GM21515 (cell line): Measurements from ENCODE around the gene ADIRF.
"Not testable (repeated sequence)": the region's sequence is repeated elsewhere in the genome, so short reads cannot be mapped to it uniquely, and the experiment has no call there.

ENCODE experiments used
- ATAC-seq: cut with Tn5 transposase; IDR thresholded peaks from one replicate; pipeline ENCODE4 v1.9.1; 2021; ENCODE audit not compliant: unreplicated experiment

The ADIRF gene

DNA sequence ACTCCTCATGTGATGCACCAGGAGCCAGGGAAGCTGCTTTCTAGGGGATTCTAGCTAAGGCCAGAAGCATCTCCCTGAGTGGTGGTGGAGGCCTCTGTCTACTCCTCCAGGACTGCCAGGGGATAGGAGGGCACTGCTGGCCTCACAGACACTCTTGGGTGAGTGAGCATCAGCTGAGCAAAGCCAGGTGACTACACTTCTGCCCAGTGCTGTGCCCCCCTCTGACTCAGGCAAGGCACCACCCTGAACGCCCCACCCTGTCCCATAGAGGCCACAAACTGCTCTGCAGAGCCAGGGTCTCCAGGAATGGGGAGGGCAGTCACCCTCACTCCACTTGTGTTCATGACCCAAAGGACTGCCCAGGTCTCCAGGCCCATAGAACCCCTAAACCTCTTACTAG is 51.2 kb downstream of the ADIRF start:
- not testable (repeated sequence) for ATAC-seq

GRCh38 chr10:87020056-87020455 is 51.8 kb downstream of the ADIRF start, which contains the start of gene FAM25A:
TSS of gene FAM25A (plus strand) at chr10:87020294. CDS start at chr10:87020325, 31 bp downstream.
- ATAC-seq: not testable (repeated sequence)
